MCF 10A (cell line): ENCODE measurements around the gene SEH1L. TPM values are rescaled to one million over a fixed set of nuclear protein-coding genes. Genes with fewer than 3 reads are reported as not detected.
"Not testable (repeated sequence)": the region's sequence is repeated elsewhere in the genome, so short reads cannot be mapped to it uniquely, and the experiment has no call there.

Experiments
- BruUV-seq: library from RNA; stranded (reverse); fragments of 400-500 nt; replicated peaks from 2 replicates; lab custom pipeline; 2021; lab: Mats Ljungman, UMichigan
- CTCF ChIA-PET: fragments of 300-600 bp; sonication (Branson Sonifier 250); formaldehyde crosslinking; extraction: SDS; loops from one replicate; lab custom pipeline; 2021; ENCODE audit warnings: antibody characterized with exemption, inconsistent platforms; lab: Yijun Ruan, JAX
- POLR2A ChIA-PET: fragments of 300-600, 350-650 bp; sonication (Branson Sonifier 250); formaldehyde crosslinking; extraction: SDS; loops from one replicate; lab custom pipeline; 2020; ENCODE audit warnings: antibody characterized with exemption, inconsistent platforms; lab: Yijun Ruan, JAX
- DNase-seq: peaks from one replicate; pipeline ENCODE4 v3.0.0-alpha.2; 2018; ENCODE audit not compliant: unreplicated experiment
- H3K27ac Mint-ChIP-seq: one replicate; pipeline ENCODE4 v1.8.0; 2022; ENCODE audit warnings: mild to moderate bottlenecking, low read depth, mixed read lengths; ENCODE audit not compliant: unreplicated experiment
- H3K27me3 Mint-ChIP-seq: one replicate; pipeline ENCODE4 v1.8.0; 2022; ENCODE audit warnings: mixed read lengths; ENCODE audit not compliant: insufficient read depth, unreplicated experiment
- H3K36me3 Mint-ChIP-seq: one replicate; pipeline ENCODE4 v1.8.0; 2022; ENCODE audit warnings: mild to moderate bottlenecking, moderate library complexity, mixed read lengths; ENCODE audit not compliant: insufficient read depth, unreplicated experiment
- H3K4me1 Mint-ChIP-seq: one replicate; pipeline ENCODE4 v1.8.0; 2022; ENCODE audit warnings: mixed read lengths; ENCODE audit not compliant: insufficient read depth, unreplicated experiment
- H3K4me3 Mint-ChIP-seq: one replicate; pipeline ENCODE4 v1.8.0; 2022; ENCODE audit warnings: mild to moderate bottlenecking, moderate library complexity, mixed read lengths; ENCODE audit not compliant: unreplicated experiment
- H3K9me3 Mint-ChIP-seq: one replicate; pipeline ENCODE4 v1.8.0; 2022; ENCODE audit warnings: mixed read lengths; ENCODE audit not compliant: unreplicated experiment
- CTCF ChIP-seq: fragments of 200-600 bp; IDR thresholded peaks from one replicate; pipeline ENCODE4 v1.8.0; 2022; ENCODE audit warnings: antibody characterized with exemption, mild to moderate bottlenecking; ENCODE audit not compliant: unreplicated experiment
- intact Hi-C: fragments of 100-400 bp; cut with micrococcal nuclease; formaldehyde crosslinking; loops from 2 replicates; pipeline ENCODE4 v1.14.1; 2022
- total RNA-seq: library from RNA; stranded (reverse); gene quantifications from 2 replicates; pipeline ENCODE4 v1.2.3, GENCODE V29; 2022

SEH1L gene
- total RNA-seq, 1 experiment from 2014 or later, result 139 TPM

GRCh38 chr18:12996661-12997292, 49.0 kb downstream of the SEH1L start:
- ChIA-PET CTCF (interaction anchor here (0.7 to 1.7 kb wide), 2 partner anchors 8 to 27 kb away, joined by 3 to 4 read pairs; no protein-coding TSS in a partner anchor), POLR2A (interaction anchor here (0.6 kb wide), 1 partner anchor 291 kb away, joined by 3 read pairs; no protein-coding TSS in a partner anchor)
- no peaks in the 10 kb centered on the region for H3K36me3 Mint-ChIP-seq
- H3K4me1 Mint-ChIP-seq, result peaks cover 19% of the 10 kb centered on the region
- intact Hi-C loops, result no loop called here
- DNase-seq, result no peak
- no peak overlapping the region for H3K27ac Mint-ChIP-seq
- TF ChIP-seq CTCF, result no peak
- no TSS peak for BruUV-seq
- no peaks in the 10 kb centered on the region for H3K9me3 Mint-ChIP-seq
- no peaks in the 10 kb centered on the region for H3K27me3 Mint-ChIP-seq
- H3K4me3 Mint-ChIP-seq, result no peak overlapping the region

- intact Hi-C loops, BruUV-seq, DNase-seq, H3K36me3 Mint-ChIP-seq, H3K9me3 Mint-ChIP-seq, H3K27ac Mint-ChIP-seq, H3K4me3 Mint-ChIP-seq, CTCF ChIA-PET, H3K27me3 Mint-ChIP-seq: not testable (repeated sequence)
- H3K4me1 Mint-ChIP-seq, result peaks cover 19% of the 10 kb centered on the region
- POLR2A ChIA-PET, result interaction anchor here (0.6 kb wide), 1 partner anchor 291 kb away, joined by 3 read pairs; no protein-coding TSS in a partner anchor
Measured at GRCh38 chr18:12997330-12997729, 49.5 kb downstream of the SEH1L start.

- POLR2A ChIA-PET, result interaction anchor here (0.6 to 3.5 kb wide), 4 partner anchors 7 to 126 kb away, joined by 3 to 26 read pairs (median 4); partner anchors contain the start of gene CEP192
- CTCF ChIA-PET, result interaction anchor here (0.6 to 1.2 kb wide), 2 partner anchors 15 to 532 kb away, joined by 3 read pairs; no protein-coding TSS in a partner anchor
- no peaks in the 10 kb centered on the region for H3K9me3 Mint-ChIP-seq
Measured at GRCh38 chr18:12998332-12999060, 50.7 kb downstream of the SEH1L start.

GRCh38 chr18:13003466-13003896, 55.7 kb downstream of the SEH1L start:
- peak; percentile 67 for DNase-seq
- no peaks in the 10 kb centered on the region for H3K27me3 Mint-ChIP-seq
- TF ChIP-seq CTCF, result peak; percentile 20
- no peak overlapping the region for H3K4me3 Mint-ChIP-seq
- ChIA-PET POLR2A (no interaction called here), CTCF (interaction anchor here (1.7 kb wide), 1 partner anchor 8 kb away, joined by 4 read pairs; no protein-coding TSS in a partner anchor)
- BruUV-seq, result no TSS peak
- H3K9me3 Mint-ChIP-seq, result no peaks in the 10 kb centered on the region
- H3K36me3 Mint-ChIP-seq, result peaks cover 17% of the 10 kb centered on the region
- H3K4me1 Mint-ChIP-seq, result peaks cover 4% of the 10 kb centered on the region
- intact Hi-C loops, result no loop called here
- no peak overlapping the region for H3K27ac Mint-ChIP-seq

More at GRCh38 chr18:12998332-12999060, 50.7 kb downstream of the SEH1L start:
- intact Hi-C loops, result no loop called here
- BruUV-seq, result no TSS peak
- Mint-ChIP-seq H3K36me3 (no peaks in the 10 kb centered on the region), H3K27ac (no peak overlapping the region), H3K27me3 (no peaks in the 10 kb centered on the region), H3K4me3 (no peak overlapping the region), H3K4me1 (peaks cover 11% of the 10 kb centered on the region)
- TF ChIP-seq CTCF, result no peak
- no peak for DNase-seq
